ENCODE data around the gene TPSD1. TPM values are rescaled to one million over a fixed set of nuclear protein-coding genes. Genes with fewer than 3 reads are reported as not detected.
A peak's percentile ranks its signal among the peaks of the same experiment; 100 is the strongest.

The TPSD1 gene
- polyA plus RNA-seq, 1 of the 3 experiments (the other 2 are of a cell fraction): not detected

- Histone ChIP-seq H3K9me2 (no peaks in the 10 kb centered on the region), H3F3A (replicated peaks; ENCODE audit: insufficient read depth) (no peaks in the 10 kb centered on the region), H3K27me3 (ENCODE audit: insufficient read depth) (peaks cover 87% of the 10 kb centered on the region), H3K27ac (ENCODE audit: low read depth in 2 of 2, low read length in 1 of 2) (no peak overlapping the region), H3K4me2 (no peak overlapping the region), H3K9me3 (no peaks in the 10 kb centered on the region), H3K4me1 (ENCODE audit: control insufficient read depth in 1 of 2, insufficient read depth in 2 of 2, low read depth in 1 of 2, low read length in 1 of 2) (peaks cover 0 to 8% of the 10 kb centered on the region in 2 experiments; a peak in 1 of 4 replicates), H3K4me3 (ENCODE audit: low read depth in 2 of 2, low read length in 1 of 2) (no peak overlapping the region), H3K36me3 (replicated peaks in 1 of 2; ENCODE audit: control insufficient read depth in 1 of 2, insufficient read depth in 2 of 2, low read length in 1 of 2) (no peaks in the 10 kb centered on the region), H4K20me1 (ENCODE audit: insufficient read depth) (no peaks in the 10 kb centered on the region), H3K79me2 (ENCODE audit: insufficient read depth) (no peaks in the 10 kb centered on the region), H3K9ac (no peak overlapping the region), H2AFZ (ENCODE audit: low read depth) (no peak overlapping the region)
- 31% methylated on average over 22 of the region's 38 CpGs for WGBS (ENCODE audit: low lambda C conversion rate)
- no peak for DNase-seq
- POLR2A ChIA-PET: no interaction called here
- TF ChIP-seq CTCF (IDR thresholded peaks at IDR 0.05): 0 out of 2 replicates have a peak, but pooled peaks have one; percentile 9
- no peak for TF ChIP-seq RXRA (IDR thresholded peaks at IDR 0.05; ENCODE audit: borderline replicate concordance, low read depth)
- CTCF ChIA-PET: interaction anchor here (0.6 to 6.5 kb wide), 4 partner anchors 8 to 18 kb away, joined by 3 to 60 read pairs (median 4); no protein-coding TSS in a partner anchor
Observed at GRCh38 chr16:1285669-1286512, 30.0 kb downstream of the TPSD1 start.

GRCh38 chr16:1286513-1287094, 30.7 kb downstream of the TPSD1 start:
- Histone ChIP-seq H3K4me1 (ENCODE audit: control insufficient read depth in 1 of 2, insufficient read depth in 2 of 2, low read depth in 1 of 2, low read length in 1 of 2) (peaks cover 0 to 8% of the 10 kb centered on the region in 2 experiments; a peak in 1 of 4 replicates), H2AFZ (ENCODE audit: low read depth) (no peak overlapping the region), H3K4me3 (ENCODE audit: low read depth in 2 of 2, low read length in 1 of 2) (no peak overlapping the region), H3F3A (replicated peaks; ENCODE audit: insufficient read depth) (no peaks in the 10 kb centered on the region), H3K27ac (ENCODE audit: low read depth in 2 of 2, low read length in 1 of 2) (no peak overlapping the region), H3K9me2 (no peaks in the 10 kb centered on the region), H3K9me3 (no peaks in the 10 kb centered on the region), H3K79me2 (ENCODE audit: insufficient read depth) (no peaks in the 10 kb centered on the region), H4K20me1 (ENCODE audit: insufficient read depth) (no peaks in the 10 kb centered on the region), H3K4me2 (no peak overlapping the region), H3K36me3 (replicated peaks in 1 of 2; ENCODE audit: control insufficient read depth in 1 of 2, insufficient read depth in 2 of 2, low read length in 1 of 2) (no peaks in the 10 kb centered on the region), H3K9ac (no peak overlapping the region), H3K27me3 (ENCODE audit: insufficient read depth) (peaks cover 87% of the 10 kb centered on the region)
- TF ChIP-seq RFX5 (IDR thresholded peaks at IDR 0.05; ENCODE audit: low read length) (no peak), CTCF (IDR thresholded peaks at IDR 0.05) (no peak), RAD21 (IDR thresholded peaks at IDR 0.05; ENCODE audit: low read length) (no peak), FOSL2 (IDR thresholded peaks at IDR 0.05; ENCODE audit: borderline replicate concordance, low read depth) (no peak), PBX3 (IDR thresholded peaks at IDR 0.05) (no peak)
- CTCF ChIA-PET: interaction anchor here (0.9 to 6.5 kb wide), 5 partner anchors 9 to 51 kb away, joined by 3 to 60 read pairs (median 3); no protein-coding TSS in a partner anchor
- DNase-seq: no peak
- POLR2A ChIA-PET: no interaction called here
- 51% methylated on average over 17 of the region's 25 CpGs for WGBS (ENCODE audit: low lambda C conversion rate)
